OCI-LY7 (cell line): ENCODE measurements around the gene THAP3. TPM values are rescaled to one million over a fixed set of nuclear protein-coding genes. Genes with fewer than 3 reads are reported as not detected.

Experiments
- BruUV-seq: library from RNA; stranded (reverse); fragments of 400-500 nt; replicated peaks from 2 replicates; lab custom pipeline; 2021; lab: Mats Ljungman, UMichigan
- CTCF ChIA-PET: fragments of 300-600 bp; sonication (Branson Sonifier 250); formaldehyde crosslinking; loops from one replicate; lab custom pipeline; 2022; ENCODE audit warnings: antibody characterized with exemption; ENCODE audit not compliant: unreplicated experiment; lab: Charles Lee
- POLR2A ChIA-PET: fragments of 300-600 bp; sonication (Branson Sonifier 250); formaldehyde crosslinking; loops from one replicate; lab custom pipeline; 2022; ENCODE audit warnings: antibody characterized with exemption; lab: Charles Lee
- DNase-seq: peaks from one replicate; pipeline ENCODE4 v3.0.0-alpha.2; 2015; ENCODE audit warnings: low spot score
- H2AFZ ChIP-seq: fragments of 200-600 bp; sonication (generic), shearing (Covaris generic); 2 replicates; pipeline ENCODE4 v1.6.1; 2014; ENCODE audit warnings: mild to moderate bottlenecking, antibody characterized with exemption, low read length, moderate library complexity
- H3K27ac ChIP-seq: fragments of 200-600 bp; sonication (generic); 2 replicates; pipeline ENCODE4 v1.5.1; 2014; ENCODE audit warnings: mixed run types, low read depth, mild to moderate bottlenecking, moderate library complexity, low read length, inconsistent platforms; ENCODE audit not compliant: poor library complexity, severe bottlenecking
- H3K36me3 ChIP-seq: fragments of 200-600 bp; sonication (generic); 2 replicates; pipeline ENCODE4 v1.6.1; 2014; ENCODE audit warnings: mild to moderate bottlenecking, antibody characterized with exemption, low read length, moderate library complexity, mixed read lengths; ENCODE audit not compliant: insufficient read depth
- H3K4me1 ChIP-seq: fragments of 200-600 bp; sonication (generic); 2 replicates; pipeline ENCODE4 v1.5.1; 2014; ENCODE audit warnings: mild to moderate bottlenecking, low read length; ENCODE audit not compliant: insufficient read depth, poor library complexity, severe bottlenecking
- H3K4me2 ChIP-seq: fragments of 200-600 bp; sonication (generic); 2 replicates; pipeline ENCODE4 v1.6.1; 2014; ENCODE audit warnings: mild to moderate bottlenecking, low read length
- H3K4me3 ChIP-seq: fragments of 200-600 bp; sonication (generic); 2 replicates; pipeline ENCODE4 v1.5.1; 2014; ENCODE audit warnings: mild to moderate bottlenecking, low read depth, low read length; ENCODE audit not compliant: poor library complexity, severe bottlenecking
- H3K79me2 ChIP-seq: fragments of 200-600 bp; sonication (generic); 2 replicates; pipeline ENCODE4 v1.6.1; 2016; ENCODE audit warnings: low read depth, mild to moderate bottlenecking, low read length, moderate library complexity, mixed read lengths; ENCODE audit not compliant: insufficient read depth
- H3K9me2 ChIP-seq: fragments of 200-600 bp; sonication (generic); 2 replicates; pipeline ENCODE4 v1.6.1; 2016; ENCODE audit warnings: mild to moderate bottlenecking, low read length, mixed read lengths; ENCODE audit not compliant: insufficient read depth
- H3K9me3 ChIP-seq: fragments of 200-600 bp; sonication (generic); 2 replicates; pipeline ENCODE4 v1.6.1; 2014; ENCODE audit warnings: mild to moderate bottlenecking, mixed run types, low read length, mixed read lengths
- H4K20me1 ChIP-seq: fragments of 200-600 bp; sonication (generic); 2 replicates; pipeline ENCODE4 v1.6.1; 2014; ENCODE audit warnings: mild to moderate bottlenecking, antibody characterized with exemption, low read length, moderate library complexity, mixed read lengths; ENCODE audit not compliant: insufficient read depth
- EZH2phosphoT487 ChIP-seq: fragments of 200-600 bp; sonication (generic); IDR thresholded peaks from 2 replicates; pipeline ENCODE4 v1.6.1; 2018; ENCODE audit warnings: low read depth, borderline replicate concordance, mild to moderate bottlenecking, mixed run types, antibody characterized with exemption, low read length, moderate library complexity, mixed read lengths
- intact Hi-C: fragments of 100-400 bp; cut with micrococcal nuclease; formaldehyde crosslinking; loops from one replicate; pipeline ENCODE4 v1.10.0; 2022; ENCODE audit not compliant: unreplicated experiment
- total RNA-seq, 2 experiments: library from RNA; depleted of rRNA in 1 of 2; stranded (reverse); fragments of >200 nt in 1 of 2; shearing (Covaris generic) in 1 of 2; gene quantifications; 2 replicates each; pipeline ENCODE4 v1.2.3, GENCODE V29; 2014 to 2022
- TF ChIP-seq, protein P1 (sequence below): fragments of 200-600 bp; sonication (generic); conservative IDR thresholded peaks from 2 replicates; pipeline ENCODE4 v1.5.1; 2014; ENCODE audit warnings: mild to moderate bottlenecking, antibody characterized with exemption, low read length, moderate library complexity, mixed read lengths

THAP3 gene
- total RNA-seq, 2 experiments from 2014 or later = 17.2 to 22.4 TPM

DNA sequence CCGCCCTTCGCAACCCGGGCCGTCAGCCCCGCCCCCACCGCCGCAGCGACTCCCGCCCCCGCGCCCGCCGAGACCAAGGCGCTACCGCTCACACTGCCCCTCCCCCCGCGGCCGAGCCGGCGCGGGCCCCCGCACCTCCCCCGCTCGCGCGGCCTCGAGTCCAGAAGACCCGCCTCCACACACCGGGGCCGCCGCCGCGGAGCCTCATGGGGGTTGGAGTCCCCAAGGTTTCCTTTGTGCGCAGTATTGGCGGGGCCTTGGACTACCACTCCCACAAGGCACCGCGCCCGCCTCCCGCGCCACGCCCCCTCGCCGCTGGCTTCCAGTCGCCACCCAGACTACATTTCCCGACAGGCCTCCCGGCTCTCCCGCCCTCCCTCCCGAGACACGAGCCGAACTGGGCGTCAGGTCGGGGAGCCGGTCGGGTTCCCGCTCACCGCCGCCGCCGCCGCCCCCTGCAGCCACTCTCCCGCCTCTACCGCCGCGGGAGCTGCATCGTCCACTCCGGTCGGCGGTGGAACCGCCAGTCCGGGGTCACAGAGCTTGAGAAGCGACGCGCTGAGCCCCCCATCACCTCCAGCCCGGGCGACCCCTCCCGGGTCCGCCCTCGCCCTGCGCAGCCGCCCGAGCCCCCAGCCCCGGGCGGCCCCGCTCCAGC, 11.2 kb upstream of the THAP3 start, which contains the start of gene PHF13:
Gene PHF13, plus strand, starts transcription at position 371 of the 658 bp plus-strand sequence. CDS start 336 bp downstream, outside the sequence.
- BruUV-seq = no TSS peak
- peak within 1 kb of the TSS; percentile 87 for H3K4me2 ChIP-seq
- POLR2A ChIA-PET = interaction anchor here (0.8 kb wide), 1 partner anchor 34 kb away, joined by 3 read pairs; the partner anchor contains the start of gene ZBTB48
- peak within 1 kb of the TSS; percentile 94 for H3K4me3 ChIP-seq
- intact Hi-C loops = loop anchor here (1.0 kb wide), 1 partner anchor 59 kb away; the partner anchor contains the start of gene NOL9
- peaks cover 17% of the 10 kb centered on the region for H3K4me1 ChIP-seq
- no peaks in the 10 kb centered on the region for H3K9me2 ChIP-seq
- H3K36me3 ChIP-seq = peaks cover 12% of the 10 kb centered on the region
- peak; percentile 99 for DNase-seq
- TF ChIP-seq, protein P1, sequence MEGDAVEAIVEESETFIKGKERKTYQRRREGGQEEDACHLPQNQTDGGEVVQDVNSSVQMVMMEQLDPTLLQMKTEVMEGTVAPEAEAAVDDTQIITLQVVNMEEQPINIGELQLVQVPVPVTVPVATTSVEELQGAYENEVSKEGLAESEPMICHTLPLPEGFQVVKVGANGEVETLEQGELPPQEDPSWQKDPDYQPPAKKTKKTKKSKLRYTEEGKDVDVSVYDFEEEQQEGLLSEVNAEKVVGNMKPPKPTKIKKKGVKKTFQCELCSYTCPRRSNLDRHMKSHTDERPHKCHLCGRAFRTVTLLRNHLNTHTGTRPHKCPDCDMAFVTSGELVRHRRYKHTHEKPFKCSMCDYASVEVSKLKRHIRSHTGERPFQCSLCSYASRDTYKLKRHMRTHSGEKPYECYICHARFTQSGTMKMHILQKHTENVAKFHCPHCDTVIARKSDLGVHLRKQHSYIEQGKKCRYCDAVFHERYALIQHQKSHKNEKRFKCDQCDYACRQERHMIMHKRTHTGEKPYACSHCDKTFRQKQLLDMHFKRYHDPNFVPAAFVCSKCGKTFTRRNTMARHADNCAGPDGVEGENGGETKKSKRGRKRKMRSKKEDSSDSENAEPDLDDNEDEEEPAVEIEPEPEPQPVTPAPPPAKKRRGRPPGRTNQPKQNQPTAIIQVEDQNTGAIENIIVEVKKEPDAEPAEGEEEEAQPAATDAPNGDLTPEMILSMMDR = no peak
- TF ChIP-seq EZH2phosphoT487 = no peak
- no peaks in the 10 kb centered on the region for H3K9me3 ChIP-seq
- peak within 1 kb of the TSS; percentile 87 for H2AFZ ChIP-seq
- H4K20me1 ChIP-seq = peaks cover 6% of the 10 kb centered on the region; the same call in 1 of the 2 replicates
- H3K27ac ChIP-seq = peak within 1 kb of the TSS; percentile 20
- peaks cover 12% of the 10 kb centered on the region for H3K79me2 ChIP-seq
- CTCF ChIA-PET = no interaction called here

GRCh38 chr1:6614019-6614928, 10.4 kb upstream of the THAP3 start:
- H3K4me2 ChIP-seq = peak overlapping the region; percentile 81
- no peak for TF ChIP-seq EZH2phosphoT487
- TF ChIP-seq, protein P1 = no peak
- peak overlapping the region; percentile 20 for H3K27ac ChIP-seq
- DNase-seq = peak; percentile 41
- BruUV-seq = no TSS peak
- CTCF ChIA-PET = no interaction called here
- H3K79me2 ChIP-seq = peaks cover 12% of the 10 kb centered on the region
- no peaks in the 10 kb centered on the region for H3K9me2 ChIP-seq
- POLR2A ChIA-PET = interaction anchor here (0.8 kb wide), 1 partner anchor 35 kb away, joined by 3 read pairs; the partner anchor contains the start of gene ZBTB48
- peak overlapping the region; percentile 94 for H3K4me3 ChIP-seq
- intact Hi-C loops = no loop called here
- peak overlapping the region; percentile 53; the same call in 1 of the 2 replicates for H2AFZ ChIP-seq
- H3K36me3 ChIP-seq = peaks cover 19% of the 10 kb centered on the region
- no peaks in the 10 kb centered on the region for H3K9me3 ChIP-seq
- peaks cover 6% of the 10 kb centered on the region; the same call in 1 of the 2 replicates for H4K20me1 ChIP-seq
- H3K4me1 ChIP-seq = peaks cover 17% of the 10 kb centered on the region
